ENCODE results near the gene CHKB.
"Not testable (repeated sequence)": the region's sequence is repeated elsewhere in the genome, so short reads cannot be mapped to it uniquely, and the experiment has no call there.

CHKB gene
- total RNA-seq = 0.42 to 2.5 (median 0.83) reads per million in 18 experiments

- peak; percentile 99 for DNase-seq
Observed at GRCh38 chr22:50582493-50583293, at the start of gene CHKB. Gene CHKB (minus strand): TSS chr22:50582849. CDS start chr22:50582781, 68 bp downstream.

GRCh38 chr22:50630376-50630775 lies 47.7 kb upstream of the CHKB start:
- DNase-seq = peak in 1 of 2 donors; percentile 7

GRCh38 chr22:50628543-50629134 lies 46.0 kb upstream of the CHKB start:
- no peak for DNase-seq

GRCh38 chr22:50627642-50628542 lies 45.2 kb upstream of the CHKB start, which contains the start of gene ARSA:
Gene ARSA (minus strand): TSS chr22:50628152. CDS start chr22:50627779, 373 bp downstream.
- peak; percentile 80 to 90 for DNase-seq

- no peak for DNase-seq
Observed at GRCh38 chr22:50626850-50627641, 44.4 kb upstream of the CHKB start.

- DNase-seq = no peak
Observed at GRCh38 chr22:50626314-50626849, 43.7 kb upstream of the CHKB start.

- no peak for DNase-seq
Observed at GRCh38 chr22:50625568-50626313, 43.1 kb upstream of the CHKB start.

GRCh38 chr22:50625131-50625567 lies 42.5 kb upstream of the CHKB start:
- no peak for DNase-seq

- DNase-seq = no peak
Observed at GRCh38 chr22:50624347-50625130, 41.9 kb upstream of the CHKB start.

- DNase-seq = no peak
Observed at GRCh38 chr22:50622723-50623327, 40.2 kb upstream of the CHKB start.

- DNase-seq = peak in 1 of 2 donors; percentile 15
Observed at GRCh38 chr22:50621948-50622722, 39.5 kb upstream of the CHKB start.

GRCh38 chr22:50621356-50621880 lies 38.8 kb upstream of the CHKB start:
- DNase-seq = peak; percentile 70 to 76

- peak in 1 of 2 donors; percentile 3 for DNase-seq
Observed at GRCh38 chr22:50620593-50621355, 38.1 kb upstream of the CHKB start.

GRCh38 chr22:50614296-50614695 lies 31.6 kb upstream of the CHKB start:
- not testable (repeated sequence) for DNase-seq

GRCh38 chr22:50613291-50613981 lies 30.8 kb upstream of the CHKB start:
- DNase-seq = no peak

- no peak for DNase-seq
Observed at GRCh38 chr22:50612528-50613221, 30.0 kb upstream of the CHKB start.

GRCh38 chr22:50612168-50612527 lies 29.5 kb upstream of the CHKB start:
- DNase-seq = no peak
